HG02642 (cell line): Measurements from ENCODE around the gene TGOLN2.

ENCODE experiments used
- ATAC-seq: cut with Tn5 transposase; IDR thresholded peaks from one replicate; pipeline ENCODE4 v1.9.1; 2021; ENCODE audit warnings: mild to moderate bottlenecking; ENCODE audit not compliant: unreplicated experiment, poor library complexity

TGOLN2 gene

DNA sequence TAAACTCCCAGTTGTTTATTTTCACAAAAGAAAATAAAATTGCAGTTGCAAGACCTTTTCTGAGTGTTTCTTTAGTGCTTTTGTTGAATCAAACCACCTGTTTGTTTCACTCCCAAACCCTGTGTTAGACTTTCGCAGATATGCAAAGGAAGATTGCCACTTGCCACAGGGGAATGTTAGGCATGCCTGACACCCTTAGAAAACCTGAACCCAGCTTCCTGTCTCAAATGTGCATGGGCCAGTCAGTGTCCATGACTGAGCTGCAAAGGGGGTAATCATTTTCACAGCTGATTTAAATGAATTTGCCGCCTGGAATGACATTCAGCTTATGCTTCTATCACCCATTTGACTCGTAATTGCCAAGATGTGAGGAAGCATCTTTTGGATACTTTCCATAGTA, 17.5 kb downstream of the TGOLN2 start:
- peak; percentile 63 for ATAC-seq

DNA sequence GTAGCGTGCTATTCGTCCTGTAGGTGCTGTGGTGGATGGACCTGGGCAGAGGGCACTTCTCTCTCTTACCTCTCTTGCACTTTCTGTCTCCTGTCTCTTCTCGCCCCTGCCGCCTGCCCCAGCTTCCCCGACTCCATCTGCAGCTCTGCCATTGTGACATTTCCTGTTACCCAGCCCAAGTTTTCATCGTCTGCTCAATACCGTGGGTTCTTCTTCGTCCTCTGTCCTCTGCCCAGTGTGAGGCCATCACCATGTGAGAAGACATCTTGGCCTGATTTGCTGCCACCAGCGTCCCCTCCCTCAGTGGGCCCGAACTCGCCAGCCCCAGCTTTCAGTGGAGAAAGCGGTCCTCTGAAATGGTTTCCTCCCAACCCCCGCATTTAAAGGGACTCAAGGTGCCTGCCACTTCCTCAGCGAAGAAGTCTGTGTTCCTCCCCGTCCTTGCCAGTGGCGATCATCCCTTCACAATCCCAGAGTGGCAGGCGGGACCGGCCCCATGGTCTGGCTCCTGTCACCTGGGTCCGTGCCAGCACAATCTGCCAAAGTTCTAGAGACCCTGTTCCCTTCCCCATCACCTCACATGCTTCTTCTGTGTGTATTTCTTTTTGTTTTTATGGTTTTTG, 18.0 kb downstream of the TGOLN2 start:
- ATAC-seq, result peak; percentile 26

DNA sequence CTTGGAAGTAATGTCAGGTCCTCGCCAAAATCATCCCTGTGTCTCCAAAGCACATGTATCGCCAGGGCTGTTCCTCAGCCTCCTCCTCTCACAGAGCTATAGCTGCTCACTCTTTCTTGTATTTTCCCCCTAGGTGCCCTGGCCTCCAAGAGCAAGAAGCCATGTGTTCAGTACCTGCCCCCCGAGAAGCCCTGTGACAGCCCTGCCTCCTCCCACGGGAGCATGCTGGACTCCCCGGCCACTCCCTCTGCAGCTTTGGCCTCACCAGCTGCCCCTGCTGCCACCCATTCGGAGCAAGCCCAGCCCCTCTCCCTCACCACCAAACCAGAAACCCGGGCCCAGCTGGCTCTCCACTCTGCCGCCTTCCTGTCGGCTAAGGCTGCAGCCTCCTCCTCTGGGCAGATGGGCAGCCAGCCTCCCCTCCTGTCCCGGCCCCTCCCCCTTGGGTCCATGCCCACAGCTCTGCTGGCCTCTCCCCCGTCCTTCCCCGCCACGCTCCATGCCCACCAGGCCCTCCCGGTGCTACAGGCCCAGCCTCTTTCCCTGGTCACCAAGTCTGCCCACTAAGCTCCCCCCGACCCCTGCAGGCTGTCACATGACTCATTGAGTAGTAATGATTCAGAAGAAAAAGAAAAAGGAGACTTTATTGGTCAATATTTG, 18.8 kb downstream of the TGOLN2 start:
- ATAC-seq, result no peak

DNA sequence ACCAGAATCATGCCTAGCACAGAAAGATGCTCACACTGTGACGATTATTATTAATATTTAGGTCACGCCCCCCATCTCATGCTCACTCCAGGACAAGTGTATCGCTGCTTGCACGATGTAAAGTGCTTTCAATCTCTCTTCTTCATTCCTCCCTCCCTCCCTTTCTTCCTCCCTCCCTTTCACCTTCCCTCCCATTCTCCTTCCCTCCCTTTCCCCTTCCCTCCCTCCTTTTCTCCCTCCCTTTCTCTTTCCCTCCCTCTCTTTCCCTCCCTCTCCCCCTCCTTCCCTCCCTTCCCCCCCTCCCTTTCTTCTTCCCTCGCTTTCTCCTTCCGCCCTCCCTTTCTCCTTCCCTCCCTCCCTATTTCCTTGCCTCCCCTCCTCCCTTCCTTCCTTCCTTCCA, 19.6 kb downstream of the TGOLN2 start:
- no peak for ATAC-seq

DNA sequence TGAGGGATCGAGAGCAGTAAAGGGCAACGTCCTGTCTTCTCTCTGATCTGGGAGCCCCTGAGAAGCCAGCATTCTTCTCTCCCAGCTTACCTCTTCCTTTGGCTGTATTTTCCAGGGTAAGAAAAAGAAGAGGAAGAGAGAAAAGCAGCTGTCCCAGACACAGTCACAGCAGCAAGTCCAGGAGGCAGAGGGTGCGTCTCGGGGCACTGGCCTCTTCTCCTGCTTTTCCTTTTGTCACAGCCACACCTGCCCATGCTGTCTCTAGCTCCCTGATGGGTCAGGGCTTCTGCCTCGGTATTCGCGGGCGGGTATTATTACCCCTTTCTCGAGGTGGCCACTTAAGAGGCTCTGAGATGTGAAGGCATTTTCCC, 20.3 kb downstream of the TGOLN2 start:
- no peak for ATAC-seq

DNA sequence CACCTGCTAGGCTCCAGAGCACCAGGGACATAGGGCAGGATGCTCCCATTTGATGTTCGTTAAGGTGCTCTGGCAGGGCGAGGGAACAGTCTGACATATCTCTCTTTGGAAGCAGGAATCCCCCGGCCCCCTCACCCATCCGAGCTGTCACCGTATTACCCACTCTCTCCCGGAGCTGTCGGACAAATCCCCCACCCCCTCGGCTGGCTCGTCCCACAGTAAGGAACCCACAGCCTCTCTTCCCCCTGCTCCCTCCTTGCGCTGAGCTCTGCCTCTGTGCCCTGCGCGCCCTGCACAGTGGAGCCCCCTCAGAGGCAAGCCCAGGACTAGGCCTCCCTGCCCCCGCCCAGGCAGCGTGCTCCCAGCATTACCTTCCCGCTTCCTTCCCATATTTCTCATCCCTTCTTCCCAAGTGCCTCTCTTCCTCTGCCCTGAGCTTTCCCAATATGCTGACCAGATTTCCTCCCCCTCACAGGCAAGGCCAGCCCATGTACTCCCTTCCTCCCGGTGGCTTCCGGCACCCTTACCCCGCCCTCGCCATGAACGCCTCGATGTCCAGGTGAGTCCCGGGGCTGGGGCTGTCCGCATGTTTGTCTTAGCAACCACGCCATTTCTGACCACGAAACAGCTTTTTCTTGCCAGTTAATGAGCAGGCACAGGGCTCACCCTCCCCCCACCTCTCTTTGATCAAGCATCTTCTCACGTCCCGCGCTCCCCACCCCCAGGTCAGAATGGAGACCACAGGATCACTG, 23.8 kb downstream of the TGOLN2 start:
- ATAC-seq, result no peak

DNA sequence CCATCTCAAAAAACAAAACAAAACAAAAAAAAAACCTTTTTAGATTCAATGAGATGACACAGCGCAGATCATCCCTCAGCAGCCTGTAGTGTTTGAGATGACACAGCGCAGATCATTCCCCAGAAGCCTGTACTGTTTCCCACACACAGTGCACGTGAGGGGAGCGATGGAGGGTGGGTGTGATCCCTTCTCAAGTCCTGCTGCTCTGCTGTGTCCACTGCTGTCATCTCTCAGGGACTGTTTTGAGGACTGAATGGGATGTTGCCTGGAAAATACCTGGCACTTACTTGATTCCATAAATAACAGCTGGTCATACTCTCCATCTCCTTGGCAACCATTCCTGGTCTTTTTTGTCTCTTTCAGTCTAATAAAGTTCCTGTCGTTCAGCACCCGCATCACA, 25.7 kb downstream of the TGOLN2 start:
- ATAC-seq, result no peak

DNA sequence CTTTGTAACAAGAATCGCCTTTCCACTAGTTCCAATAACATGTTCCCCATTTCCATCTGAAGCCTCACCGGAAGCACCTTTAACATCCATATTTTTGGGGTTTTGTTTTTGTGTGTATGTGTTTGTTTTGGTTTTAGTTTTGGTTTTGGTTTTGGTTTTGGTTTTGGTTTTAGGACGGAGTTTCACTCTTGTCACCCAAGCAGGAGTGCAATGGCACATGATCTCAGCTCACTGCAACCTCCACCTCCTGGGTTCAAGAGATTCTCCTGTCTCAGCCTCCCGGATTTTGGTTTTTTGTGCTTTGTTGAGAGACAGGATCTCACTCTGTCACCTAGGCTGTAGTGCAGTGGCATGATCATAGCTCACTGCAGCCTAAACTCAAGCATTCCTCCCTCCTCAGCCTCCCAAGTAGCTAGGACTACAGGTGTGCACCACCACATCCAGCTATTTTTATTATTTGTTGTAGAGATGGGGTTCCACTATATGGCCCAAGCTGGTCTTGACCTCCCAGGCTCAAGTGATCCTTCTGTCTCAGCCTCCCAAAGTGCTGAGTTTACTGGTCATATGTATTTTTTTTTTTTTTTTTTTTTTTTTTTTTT, 36.3 kb downstream of the TGOLN2 start:
- no peak for ATAC-seq

DNA sequence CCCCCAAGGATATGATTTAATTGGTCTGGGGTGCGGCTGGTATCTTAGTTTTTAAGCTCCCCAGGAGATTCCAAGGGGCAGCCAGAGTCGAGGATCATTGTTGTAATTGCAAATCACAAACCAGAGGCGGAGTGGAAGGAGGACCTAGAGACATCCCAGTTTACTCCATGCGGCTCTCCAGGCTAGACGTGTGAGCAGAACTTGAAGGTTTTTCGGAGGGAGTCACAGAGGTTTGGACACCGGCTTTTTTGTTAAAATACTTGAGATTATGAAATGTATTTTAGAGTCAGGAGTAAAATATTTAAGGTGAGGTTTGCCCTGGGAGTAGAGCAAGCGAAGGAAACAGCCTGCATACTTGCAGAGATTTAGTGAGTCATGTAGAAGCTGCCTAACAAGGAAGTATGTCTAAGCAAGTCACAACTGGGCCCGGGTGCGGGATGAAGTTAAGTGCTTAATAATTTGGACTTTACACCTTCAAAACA, 39.5 kb downstream of the TGOLN2 start:
- no peak for ATAC-seq

DNA sequence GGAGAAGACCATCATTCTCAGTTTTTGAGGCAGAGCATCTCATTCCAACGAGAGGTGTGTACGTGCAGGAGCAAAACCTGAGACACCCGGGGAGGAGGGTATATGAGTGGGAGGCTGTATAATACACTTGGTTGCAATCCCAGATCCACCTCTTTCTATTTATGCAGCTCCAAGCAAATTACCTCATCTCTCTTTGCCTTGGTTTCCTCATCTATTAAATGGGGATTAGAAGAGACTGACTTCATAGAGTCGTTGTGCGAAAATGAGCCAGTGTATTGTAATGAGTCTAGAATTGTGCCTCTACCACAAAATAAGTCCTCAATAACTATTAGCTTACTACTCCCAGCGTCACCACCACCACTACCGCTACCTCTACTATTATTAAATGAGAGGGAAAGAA, 40.1 kb downstream of the TGOLN2 start:
- ATAC-seq, result no peak

DNA sequence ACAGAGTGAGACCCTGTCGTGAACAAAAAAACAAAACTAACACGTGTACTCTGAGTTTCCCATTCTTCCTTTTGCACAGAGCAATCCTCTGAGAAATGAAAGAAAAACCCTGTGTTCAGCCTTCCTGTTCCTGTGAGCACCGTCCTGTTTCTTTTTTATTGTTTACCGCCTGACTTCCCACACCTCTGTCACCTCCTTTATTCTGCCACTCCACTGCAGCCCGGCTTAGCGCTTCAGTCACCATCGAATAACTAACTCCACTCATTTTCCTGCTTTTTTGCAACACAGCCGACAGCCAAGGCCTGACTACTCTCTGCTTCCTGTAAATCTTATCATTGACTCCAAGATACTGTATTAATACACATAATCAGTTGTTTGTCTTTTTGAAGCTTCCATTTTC, 40.9 kb downstream of the TGOLN2 start:
- no peak for ATAC-seq

DNA sequence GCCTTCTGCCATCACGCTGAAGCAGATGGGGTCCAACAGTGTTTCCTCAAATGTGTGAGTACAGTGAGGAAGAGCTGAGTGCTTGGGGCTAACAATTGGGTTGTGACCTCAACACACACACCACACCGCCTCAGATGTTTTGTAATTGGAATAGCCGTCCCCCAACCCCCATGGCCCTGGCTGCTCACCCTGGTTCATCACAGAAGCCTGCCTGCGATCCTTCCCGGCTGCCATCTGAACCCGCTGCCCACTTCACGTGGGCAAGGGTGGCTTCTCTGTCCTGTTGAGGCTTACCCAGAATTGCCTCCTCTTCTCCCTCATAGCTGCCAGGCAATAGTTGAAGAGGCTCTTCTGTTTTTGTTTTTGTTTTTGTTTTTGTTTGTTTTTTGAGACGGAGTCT, 44.1 kb downstream of the TGOLN2 start:
- ATAC-seq, result no peak

DNA sequence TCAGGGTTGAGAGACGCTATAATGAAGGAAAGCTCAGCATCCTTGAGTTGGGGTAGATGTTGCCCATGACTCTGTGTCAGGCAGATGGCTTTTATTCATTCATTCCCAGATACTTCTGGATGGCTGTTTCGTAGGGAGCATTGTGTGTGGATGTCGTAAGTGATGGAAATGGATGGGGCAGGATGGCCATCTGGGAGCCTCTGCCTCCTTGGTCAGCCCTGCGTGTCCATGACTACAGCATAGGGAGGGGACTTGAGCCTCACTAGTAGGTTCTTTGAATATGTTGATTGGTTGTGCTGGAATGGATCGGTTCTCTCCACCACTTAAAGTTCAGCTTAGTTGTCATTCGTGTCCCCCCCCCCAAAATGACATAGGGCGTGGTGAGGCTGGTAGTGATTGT, 44.9 kb downstream of the TGOLN2 start:
- no peak for ATAC-seq

DNA sequence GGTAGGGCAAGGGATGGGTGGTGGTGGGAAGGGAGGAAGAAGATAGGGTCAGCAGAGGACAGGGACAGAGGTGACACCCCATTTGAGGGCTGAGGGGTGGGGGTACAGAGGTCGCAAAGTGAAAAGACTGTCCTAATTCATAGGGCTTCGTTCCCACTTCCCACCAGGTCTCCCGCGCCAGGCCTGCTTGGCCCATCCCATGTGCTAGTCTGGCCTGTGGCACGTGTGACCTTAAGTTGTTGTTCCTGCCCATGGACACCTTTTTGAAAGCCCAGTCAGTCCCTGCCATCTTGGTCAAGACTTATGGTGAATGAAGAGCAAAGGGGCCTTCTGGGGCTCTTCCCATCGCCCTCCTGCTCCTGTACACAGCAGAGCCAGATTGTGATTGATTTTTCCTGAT, 46.2 kb downstream of the TGOLN2 start:
- no peak for ATAC-seq

DNA sequence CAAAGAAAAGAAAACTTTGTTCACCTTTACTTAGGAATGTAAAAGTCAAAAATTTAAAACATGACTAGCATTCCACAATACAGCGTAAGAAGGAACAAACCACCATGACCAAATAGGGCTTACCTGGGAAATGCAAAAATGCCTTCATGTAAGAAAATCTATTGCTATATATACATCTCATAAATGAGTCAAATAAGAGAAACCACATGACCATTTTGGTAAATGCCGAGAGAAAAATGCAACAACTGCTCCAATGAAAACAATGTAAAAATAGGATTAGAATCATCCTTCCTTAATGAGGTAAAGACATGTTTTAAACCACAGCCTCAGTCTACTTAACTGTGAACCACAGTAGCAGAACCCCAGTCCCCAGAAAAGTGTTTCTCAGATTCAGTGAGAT, 49.4 kb downstream of the TGOLN2 start:
- no peak for ATAC-seq

DNA sequence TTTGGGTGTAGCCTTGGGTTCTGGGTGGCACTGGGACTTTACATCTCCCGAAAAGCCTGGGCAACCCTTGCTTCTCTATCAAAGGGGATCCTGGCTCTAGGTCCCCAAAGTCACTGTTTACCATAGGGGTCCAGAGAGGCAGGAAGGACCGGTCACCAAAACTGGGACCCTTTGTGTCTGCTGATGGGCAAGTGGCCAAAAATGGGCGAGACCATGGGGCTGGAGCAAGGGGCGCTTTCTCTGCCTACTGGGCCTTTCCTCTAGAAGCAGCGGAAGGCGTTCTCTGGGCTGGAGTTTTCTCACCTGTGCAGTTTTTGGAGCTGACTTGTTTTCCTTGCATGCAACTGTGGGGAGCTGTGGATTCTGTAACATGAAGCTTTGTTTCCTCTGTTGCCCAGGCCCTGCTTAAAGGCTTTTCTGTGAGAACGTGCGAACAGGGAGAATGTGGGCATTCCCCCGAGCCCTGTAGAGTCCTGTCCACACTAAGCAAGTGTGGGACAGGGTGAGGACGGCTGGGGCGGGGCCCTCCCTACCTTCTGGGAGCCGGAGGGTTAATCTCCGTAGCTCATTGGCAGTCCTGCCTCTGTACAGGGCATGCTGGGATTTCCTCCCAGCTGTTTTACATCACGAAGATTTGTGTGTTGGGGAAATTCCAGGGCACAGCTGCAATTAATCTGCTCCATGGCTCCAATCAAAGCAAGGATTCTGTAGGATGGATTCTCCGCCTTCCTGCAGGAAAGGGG, 50.2 kb downstream of the TGOLN2 start:
- no peak for ATAC-seq

DNA sequence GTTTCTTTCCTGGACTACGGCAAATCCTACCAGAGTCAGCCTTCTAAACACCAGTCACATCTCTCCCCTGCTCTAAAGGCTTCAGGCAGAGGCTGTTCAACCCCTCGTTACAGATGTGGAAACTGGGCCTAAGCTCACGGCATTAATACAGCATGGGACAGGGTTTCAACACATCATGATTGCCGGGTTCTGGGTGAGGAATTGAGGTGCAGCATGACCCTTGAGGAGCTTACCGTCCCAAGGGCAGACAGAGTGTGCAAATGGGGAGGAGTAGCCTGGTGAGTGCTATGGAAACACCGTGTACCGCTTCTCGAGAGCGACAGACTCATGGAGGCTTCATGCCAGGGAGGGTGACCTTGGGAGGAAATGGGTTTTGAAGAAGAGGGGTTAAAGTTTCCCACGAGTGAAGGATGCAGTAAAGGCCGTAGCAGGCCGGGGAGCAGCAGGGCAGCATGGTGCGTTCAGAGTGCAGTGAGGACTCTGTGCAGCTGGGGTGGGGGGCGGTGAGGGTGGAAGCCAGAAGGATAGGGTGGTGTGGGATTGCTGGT, 51.1 kb downstream of the TGOLN2 start:
- no peak for ATAC-seq

DNA sequence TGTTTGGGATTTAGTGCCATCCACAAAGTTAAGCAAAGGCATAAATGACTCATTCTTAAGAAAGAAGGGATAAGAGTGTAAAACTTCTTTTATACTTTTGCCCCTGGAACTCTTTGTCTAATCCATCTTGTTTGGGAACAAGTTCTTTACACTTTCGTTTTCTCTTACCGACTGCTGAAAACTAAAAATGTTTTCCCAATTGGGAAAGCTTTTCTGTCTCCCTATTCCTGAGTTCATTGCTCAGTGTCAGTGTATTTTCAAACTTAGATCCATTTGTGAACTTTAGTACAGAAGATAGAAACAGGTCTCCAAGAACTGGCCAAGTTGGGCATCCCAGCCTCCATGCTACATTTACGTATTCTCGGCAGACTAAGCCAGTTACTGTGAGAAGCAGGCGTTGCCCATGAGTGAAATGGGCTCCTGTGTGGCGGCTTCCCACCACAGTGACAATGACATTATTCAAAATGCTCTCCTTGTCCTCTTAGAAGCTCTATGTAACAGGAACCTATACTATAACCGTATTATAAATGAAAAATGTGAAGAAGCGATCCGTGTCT, 51.7 kb downstream of the TGOLN2 start:
- no peak for ATAC-seq

DNA sequence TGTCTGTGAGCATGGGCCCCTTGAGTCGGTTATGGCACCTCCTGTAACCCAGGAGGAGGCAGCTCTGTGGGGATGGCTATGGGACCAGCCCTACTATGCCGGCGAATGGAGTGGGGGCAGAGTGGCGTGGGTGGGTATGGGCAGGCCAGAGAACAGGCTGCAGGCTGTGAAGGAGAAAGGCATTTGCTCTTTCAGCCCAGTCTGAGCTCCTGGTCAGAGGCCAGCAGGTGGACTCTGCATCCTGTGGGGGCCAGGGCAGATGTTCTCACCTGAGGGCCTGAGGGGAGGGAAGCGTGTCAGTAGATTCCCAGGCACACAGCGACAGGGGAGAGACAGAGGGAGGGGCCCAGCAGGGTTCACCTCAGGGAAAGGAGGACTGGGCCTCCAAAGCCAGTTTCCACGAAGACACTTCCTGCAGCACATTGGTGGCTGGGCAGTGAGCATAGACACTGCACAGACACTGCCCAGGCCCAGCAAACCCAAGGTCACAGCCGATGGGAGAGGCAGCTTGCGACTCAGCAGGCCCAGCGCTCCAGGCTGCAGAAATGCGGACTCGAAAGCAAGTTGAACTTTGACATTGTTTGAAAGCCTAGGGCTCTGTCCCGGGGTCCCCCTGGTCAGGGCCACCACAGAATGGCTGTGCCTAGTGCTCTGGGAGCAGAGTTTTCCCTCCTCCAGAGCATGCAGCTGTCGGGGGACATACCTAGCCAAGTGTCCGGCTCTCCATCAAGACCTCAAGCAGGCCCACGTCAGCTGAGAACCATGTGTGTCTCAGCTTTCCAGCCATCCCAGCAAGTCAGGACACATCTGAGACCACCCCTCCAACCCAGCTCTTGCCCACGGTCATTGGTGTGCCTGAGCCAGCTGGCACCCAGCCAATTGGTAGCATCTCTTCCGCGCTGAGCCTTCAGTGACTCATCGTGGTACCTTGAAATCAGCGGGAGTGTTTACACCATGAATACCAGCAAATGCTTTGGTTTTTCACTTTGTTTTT, 53.8 kb downstream of the TGOLN2 start:
- ATAC-seq, result no peak
